HS-5 (cell line): Measurements from ENCODE around the gene SLIT1.

Experiments used
- DNase-seq: peaks from one replicate; pipeline ENCODE4 v3.0.0-alpha.2; 2012; ENCODE audit warnings: low read depth

SLIT1 gene

GRCh38 chr10:97138846-97139245, 46.9 kb downstream of the SLIT1 start:
- no peak for DNase-seq

DNA sequence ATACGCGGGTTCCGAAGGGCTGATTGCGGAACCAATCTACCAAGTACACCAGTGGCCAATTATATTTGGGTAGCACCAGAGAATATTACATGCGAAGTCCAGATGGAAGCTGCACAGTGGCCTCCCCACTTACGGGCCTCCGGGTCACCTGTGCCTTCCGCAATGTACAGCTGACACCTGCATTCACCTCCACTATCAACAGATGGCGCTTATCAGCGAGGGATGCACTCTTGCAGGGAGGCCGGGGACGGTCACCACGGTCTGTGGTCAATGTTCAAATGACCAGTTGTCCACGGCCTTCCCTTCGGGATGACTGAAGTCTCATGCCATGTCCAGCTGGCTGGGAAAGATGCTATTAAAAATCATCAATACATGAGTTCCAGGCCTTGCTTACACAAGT, 47.6 kb downstream of the SLIT1 start:
- no peak for DNase-seq

GRCh38 chr10:97136756-97137155, 49.0 kb downstream of the SLIT1 start:
- DNase-seq: no peak

DNA sequence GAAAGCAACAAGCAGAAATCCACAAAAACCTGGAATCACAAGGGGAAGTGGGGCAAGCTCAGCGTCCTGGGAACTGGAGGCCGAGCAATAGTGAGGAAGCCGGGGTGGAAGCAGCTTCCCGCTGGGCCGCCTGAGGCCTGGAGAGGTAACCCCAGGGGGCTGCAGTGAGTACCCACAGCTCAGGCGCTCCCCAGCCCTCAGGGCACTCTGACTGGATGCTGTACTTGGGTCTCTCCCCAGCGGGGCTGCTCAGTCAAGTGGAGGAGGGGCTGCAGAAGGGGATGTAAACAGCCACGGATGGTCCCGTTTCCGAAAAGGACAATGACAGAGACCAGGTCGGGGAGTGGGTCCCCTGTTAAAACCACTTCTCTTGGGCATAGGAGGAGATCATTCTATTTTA, 50.3 kb downstream of the SLIT1 start:
- DNase-seq: no peak

- DNase-seq: no peak
These were observed 50.8 kb downstream of the SLIT1 start for GRCh38 chr10:97134983-97135382.

DNA sequence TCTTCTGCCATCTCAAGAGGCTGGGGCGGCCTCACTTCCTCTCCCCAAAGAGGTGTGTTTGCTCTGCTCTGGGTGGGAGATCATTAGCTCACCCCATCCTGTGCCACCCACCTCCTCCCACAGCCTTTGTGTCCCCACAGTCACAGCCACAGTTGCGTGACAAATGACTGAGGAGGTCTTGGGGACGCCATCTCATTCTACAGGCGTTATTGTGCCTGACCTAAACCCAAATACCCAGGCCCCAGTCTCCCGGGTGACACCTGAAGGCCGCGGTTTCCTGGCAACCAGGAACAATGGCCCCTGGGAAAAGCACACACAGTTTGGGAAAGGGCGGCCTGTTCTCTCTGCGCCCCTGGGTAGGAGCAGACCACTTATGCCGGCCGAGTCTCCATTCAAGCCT, 51.6 kb downstream of the SLIT1 start:
- no peak for DNase-seq

- DNase-seq: no peak
These were observed 53.5 kb downstream of the SLIT1 start for GRCh38 chr10:97132273-97132672.

GRCh38 chr10:97131666-97132065, 54.1 kb downstream of the SLIT1 start:
- DNase-seq: no peak

DNA sequence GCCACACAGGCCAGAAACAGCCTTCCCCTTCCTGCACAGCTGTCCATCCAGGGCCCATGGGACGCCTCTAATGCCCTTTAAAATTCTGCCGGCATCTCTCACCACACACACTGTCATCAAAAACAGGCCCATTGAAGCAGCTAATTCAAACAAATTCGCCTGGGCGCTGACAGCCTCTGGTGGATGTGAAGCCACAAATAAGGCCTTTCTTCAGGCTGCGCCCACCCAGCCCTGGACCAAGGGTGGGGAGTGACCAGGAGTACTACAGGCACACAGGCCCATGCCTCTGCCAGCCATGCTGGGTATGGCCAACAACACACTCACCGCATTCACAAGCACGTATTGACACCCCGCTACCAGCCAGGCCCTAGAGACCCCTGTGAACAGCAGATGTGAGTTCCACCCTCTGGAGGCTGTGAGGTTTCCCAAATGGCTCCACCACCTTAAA, 54.6 kb downstream of the SLIT1 start:
- no peak for DNase-seq

GRCh38 chr10:97129666-97130065, 56.1 kb downstream of the SLIT1 start:
- no peak for DNase-seq

GRCh38 chr10:97128516-97129154, 57.1 kb downstream of the SLIT1 start:
- DNase-seq: no peak

- no peak for DNase-seq
These were observed 57.7 kb downstream of the SLIT1 start for GRCh38 chr10:97128039-97128492.

DNA sequence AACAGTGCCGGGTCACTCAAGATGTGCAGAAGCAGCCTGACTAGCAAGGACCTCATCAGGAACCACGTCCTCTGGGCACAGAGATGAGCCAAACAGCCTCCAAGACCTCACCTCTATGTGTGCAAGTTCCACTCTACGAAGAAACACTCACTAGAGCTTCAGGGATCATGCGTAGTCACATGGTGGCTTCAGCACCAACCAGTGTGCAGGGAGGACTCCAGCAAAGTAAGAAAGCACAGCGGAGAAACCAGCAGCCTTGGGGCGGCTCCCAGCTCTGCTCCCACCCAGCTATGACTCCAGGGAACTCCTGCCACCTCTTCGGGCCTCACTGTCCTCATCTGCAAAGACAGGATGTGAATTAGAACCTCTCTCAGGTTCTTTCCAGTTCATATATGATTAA, 58.2 kb downstream of the SLIT1 start:
- DNase-seq: no peak

DNA sequence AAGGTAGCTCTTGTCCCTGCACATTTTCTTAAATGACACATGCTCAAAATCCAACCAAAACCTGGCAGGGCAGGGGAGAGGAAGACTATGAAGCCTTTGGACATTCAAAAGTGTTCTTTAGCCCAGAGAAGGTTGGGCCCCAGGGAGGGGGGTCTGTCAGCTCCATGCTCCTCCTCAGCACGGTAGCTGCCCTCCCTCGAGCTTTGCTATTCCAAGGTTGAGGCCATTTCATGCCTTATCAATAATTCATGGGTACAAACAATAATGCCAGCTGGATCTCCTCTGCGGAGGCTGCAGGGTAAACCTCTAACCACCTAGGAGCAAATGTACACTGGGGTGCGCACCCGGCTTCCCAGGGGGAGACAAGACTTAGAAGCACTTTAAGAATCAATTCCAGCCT, 61.5 kb downstream of the SLIT1 start:
- DNase-seq: no peak

DNA sequence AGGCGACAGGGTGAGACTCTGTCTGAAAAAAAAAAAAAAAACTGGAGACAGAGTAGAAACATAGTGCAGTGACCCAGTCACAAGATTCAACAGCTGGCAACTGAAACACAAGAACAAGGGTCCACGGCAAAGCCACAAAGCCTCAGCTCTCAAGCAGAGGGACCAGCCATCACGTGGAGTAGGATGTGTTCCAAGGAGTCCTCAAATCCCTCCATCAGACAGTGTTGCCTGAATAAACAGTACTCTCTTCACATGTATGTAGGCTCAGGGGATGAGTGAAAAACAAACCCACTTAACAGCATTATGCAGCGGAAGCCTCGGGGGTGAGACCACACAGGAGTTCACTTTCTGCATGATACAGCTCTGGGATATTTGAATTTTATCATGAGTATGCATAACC, 62.0 kb downstream of the SLIT1 start:
- DNase-seq: no peak

DNA sequence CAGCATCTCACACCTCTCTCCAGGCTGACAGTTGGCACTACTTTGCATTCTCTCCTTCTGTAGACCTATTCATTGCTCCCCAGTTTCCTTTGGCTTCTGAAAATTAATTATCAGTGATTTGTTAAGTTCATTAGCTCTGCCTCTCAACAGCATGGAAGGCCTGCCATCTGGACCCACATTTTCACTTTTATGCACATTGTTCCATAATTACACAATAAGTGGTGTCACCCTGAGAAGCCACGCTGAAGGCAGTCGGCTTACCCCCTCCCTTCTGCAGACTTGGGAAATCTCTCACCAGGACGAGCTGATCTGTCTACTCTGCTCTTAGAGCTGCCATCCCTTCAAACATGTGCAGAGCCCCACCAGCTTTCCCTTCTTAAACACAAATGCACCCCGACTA, 64.7 kb downstream of the SLIT1 start:
- no peak for DNase-seq

GRCh38 chr10:97120370-97120769, 65.4 kb downstream of the SLIT1 start:
- DNase-seq: no peak

GRCh38 chr10:97119058-97119745, 66.6 kb downstream of the SLIT1 start:
- DNase-seq: no peak

DNA sequence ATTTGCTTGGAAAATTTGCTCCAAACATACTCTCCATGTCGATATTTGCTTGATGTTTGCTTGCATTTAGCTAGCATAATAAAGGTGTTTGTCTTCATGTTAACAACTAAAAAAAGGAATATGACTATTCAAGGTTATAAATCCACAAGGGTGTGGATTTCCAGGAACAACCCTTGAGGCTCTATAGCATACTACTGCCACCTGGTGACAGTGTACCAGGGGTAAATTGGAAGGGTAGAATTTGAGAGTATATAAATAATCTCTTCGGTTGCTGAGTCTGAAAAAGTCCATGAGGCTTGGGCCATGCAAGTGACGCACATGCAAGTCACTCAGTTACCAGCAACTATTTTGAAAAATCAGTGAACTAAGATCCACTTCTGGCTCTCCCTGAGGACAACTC, 68.4 kb downstream of the SLIT1 start:
- DNase-seq: no peak

GRCh38 chr10:97116462-97117162, 69.1 kb downstream of the SLIT1 start:
- no peak for DNase-seq

GRCh38 chr10:97115846-97116245, 69.9 kb downstream of the SLIT1 start:
- DNase-seq: no peak

DNA sequence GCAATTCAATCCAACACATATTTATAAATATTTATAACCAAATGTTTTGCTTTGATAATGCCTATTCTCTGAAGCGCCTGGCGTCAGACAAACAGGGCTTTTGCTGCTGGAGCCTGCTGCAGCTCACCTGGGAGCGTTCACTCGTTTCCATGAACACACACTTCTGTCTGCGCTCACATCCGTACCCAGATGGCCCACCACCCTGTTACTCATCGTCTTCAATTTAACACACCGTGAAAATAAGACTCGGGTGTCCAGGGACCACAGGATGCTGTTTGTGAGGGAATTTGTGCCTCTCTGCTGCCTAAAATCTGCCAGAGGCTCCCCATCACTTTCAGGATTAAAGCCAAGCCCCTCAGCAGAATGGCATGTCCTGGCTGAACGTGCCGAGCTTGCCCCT, 74.1 kb downstream of the SLIT1 start:
- no peak for DNase-seq

DNA sequence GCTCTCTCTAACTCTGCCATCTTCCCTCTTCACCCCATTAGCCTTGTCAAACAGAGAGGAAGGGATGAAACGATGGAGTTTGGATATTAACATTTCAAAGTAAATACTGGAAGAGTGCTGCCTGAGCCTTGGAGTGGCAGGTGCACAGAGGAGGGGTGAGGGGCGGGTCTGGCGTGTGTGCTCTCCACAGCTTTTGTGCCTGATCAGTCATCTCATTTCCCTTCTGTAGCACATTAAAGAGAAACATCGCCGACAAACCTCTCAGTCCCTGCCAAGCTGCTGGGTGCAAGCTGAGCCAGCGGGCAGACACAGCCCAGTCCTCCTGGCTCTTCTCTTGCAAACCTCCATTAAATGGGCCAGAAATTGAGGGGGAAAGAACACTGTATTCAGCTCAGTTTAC, 76.2 kb downstream of the SLIT1 start:
- DNase-seq: no peak
